Activated T-cell treated with anti-CD3 and anti-CD28 coated beads, Interleukin-2, amount 50 U/mL, for 72 hours (primary cell): ENCODE measurements around the gene PANX3. TPM values are rescaled to one million over a fixed set of nuclear protein-coding genes. Genes with fewer than 3 reads are reported as not detected.

Source experiments
- ATAC-seq, 2 donors: fragments of 150-1000 bp; cut with Tn5 transposase; replicated peaks in 1 of 2; 2 replicates each; pipeline ENCODE4 v1.10.0; 2021; ENCODE audit warnings: moderate library complexity in 2 of 2, mild to moderate bottlenecking in 1 of 2
- DNase-seq, 2 donors: peaks; one replicate each; pipeline ENCODE4 v3.0.0; 2021 to 2022; ENCODE audit warnings: mixed read lengths in 1 of 2
- H3K27ac Mint-ChIP-seq: one replicate; pipeline ENCODE4 v1.8.0; 2022; ENCODE audit warnings: mild to moderate bottlenecking, moderate library complexity, mixed read lengths
- H3K27me3 Mint-ChIP-seq: one replicate; pipeline ENCODE4 v1.8.0; 2022; ENCODE audit warnings: low read depth, mixed read lengths
- H3K36me3 Mint-ChIP-seq, 2 donors: one replicate each; pipeline ENCODE4 v1.8.0; 2022; ENCODE audit warnings: mixed read lengths in 2 of 2, mild to moderate bottlenecking in 1 of 2; ENCODE audit not compliant: insufficient read depth in 2 of 2
- H3K4me1 Mint-ChIP-seq: one replicate; pipeline ENCODE4 v1.8.0; 2022; ENCODE audit warnings: low read depth, mixed read lengths
- H3K4me3 Mint-ChIP-seq, 2 donors: one replicate each; pipeline ENCODE4 v1.8.0; 2022; ENCODE audit warnings: mild to moderate bottlenecking in 2 of 2, mixed read lengths in 2 of 2, moderate library complexity in 2 of 2
- H3K9me3 Mint-ChIP-seq, 2 donors: one replicate each; pipeline ENCODE4 v1.8.0; 2022; ENCODE audit warnings: mixed read lengths in 2 of 2
- total RNA-seq, 2 donors: library from RNA; stranded (reverse); gene quantifications; one replicate each; pipeline ENCODE4 v1.2.3, GENCODE V29; 2022

The PANX3 gene
- total RNA-seq, 2 donors from 2014 or later = not detected

DNA sequence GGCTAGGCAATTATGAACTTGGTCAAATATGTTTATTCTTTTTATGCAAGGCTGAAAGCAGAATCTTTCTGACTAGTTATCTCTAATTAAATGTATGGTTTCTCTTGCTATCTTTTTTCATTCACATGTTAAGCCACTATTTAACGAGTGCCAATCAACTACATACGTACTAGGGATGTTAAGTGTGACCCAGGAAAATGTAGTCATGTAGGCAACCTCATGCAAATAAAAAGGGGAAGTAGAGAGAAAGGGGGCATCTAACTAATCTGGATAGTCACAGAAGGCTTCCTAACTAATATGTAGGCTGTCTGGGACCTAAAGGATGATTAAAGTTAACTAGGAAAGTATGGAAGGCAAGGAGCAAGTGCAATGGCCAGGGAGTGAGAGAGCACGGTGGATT is 34.9 kb downstream of the PANX3 start:
- H3K9me3 Mint-ChIP-seq = no peaks in the 10 kb centered on the region
- DNase-seq = no peak
- no peak overlapping the region for H3K4me3 Mint-ChIP-seq
- no peaks in the 10 kb centered on the region for H3K36me3 Mint-ChIP-seq
- H3K4me1 Mint-ChIP-seq = no peaks in the 10 kb centered on the region
- no peaks in the 10 kb centered on the region for H3K27me3 Mint-ChIP-seq
- H3K27ac Mint-ChIP-seq = no peak overlapping the region
- no peak for ATAC-seq

DNA sequence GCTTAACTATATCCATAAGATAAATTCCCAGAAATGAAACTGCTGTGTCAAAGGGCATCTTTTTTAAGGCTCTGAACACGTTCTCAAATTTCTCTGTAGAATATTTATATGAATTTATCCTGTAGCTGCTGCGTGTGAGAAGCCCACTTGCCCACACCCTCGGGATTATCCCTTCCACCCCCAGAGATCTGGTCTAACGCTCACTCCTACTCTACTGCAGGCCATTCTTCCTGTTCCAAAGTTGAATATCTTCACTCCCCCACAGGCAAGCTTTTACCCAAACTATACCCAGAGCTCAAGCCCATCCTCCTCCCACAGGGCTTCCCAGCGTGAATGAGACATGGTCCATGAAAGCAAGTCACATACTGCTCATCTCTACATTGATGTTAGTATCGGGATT is 37.4 kb downstream of the PANX3 start:
- H3K4me1 Mint-ChIP-seq = no peaks in the 10 kb centered on the region
- H3K36me3 Mint-ChIP-seq = peaks cover 0 to 2% of the 10 kb centered on the region in 2 donors
- no peak for ATAC-seq
- no peaks in the 10 kb centered on the region for H3K9me3 Mint-ChIP-seq
- no peak overlapping the region for H3K27ac Mint-ChIP-seq
- DNase-seq = no peak
- no peaks in the 10 kb centered on the region for H3K27me3 Mint-ChIP-seq
- H3K4me3 Mint-ChIP-seq = no peak overlapping the region

GRCh38 chr11:124656774-124657630 is 45.8 kb downstream of the PANX3 start:
- ATAC-seq = no peak
- H3K4me3 Mint-ChIP-seq = no peak overlapping the region

GRCh38 chr11:124657904-124658303 is 46.7 kb downstream of the PANX3 start:
- no peak for DNase-seq
- H3K27ac Mint-ChIP-seq = no peak overlapping the region
- no peaks in the 10 kb centered on the region for H3K27me3 Mint-ChIP-seq
- no peaks in the 10 kb centered on the region for H3K9me3 Mint-ChIP-seq
- H3K36me3 Mint-ChIP-seq = peaks cover 0 to 2% of the 10 kb centered on the region in 2 donors
- ATAC-seq = no peak
- H3K4me3 Mint-ChIP-seq = no peak overlapping the region
- no peaks in the 10 kb centered on the region for H3K4me1 Mint-ChIP-seq

More at GRCh38 chr11:124656774-124657630, 45.8 kb downstream of the PANX3 start:
- DNase-seq = no peak
- Mint-ChIP-seq H3K36me3 (peaks cover 0 to 2% of the 10 kb centered on the region in 2 donors), H3K27ac (no peak overlapping the region), H3K27me3 (no peaks in the 10 kb centered on the region), H3K4me1 (no peaks in the 10 kb centered on the region), H3K9me3 (no peaks in the 10 kb centered on the region)

DNA sequence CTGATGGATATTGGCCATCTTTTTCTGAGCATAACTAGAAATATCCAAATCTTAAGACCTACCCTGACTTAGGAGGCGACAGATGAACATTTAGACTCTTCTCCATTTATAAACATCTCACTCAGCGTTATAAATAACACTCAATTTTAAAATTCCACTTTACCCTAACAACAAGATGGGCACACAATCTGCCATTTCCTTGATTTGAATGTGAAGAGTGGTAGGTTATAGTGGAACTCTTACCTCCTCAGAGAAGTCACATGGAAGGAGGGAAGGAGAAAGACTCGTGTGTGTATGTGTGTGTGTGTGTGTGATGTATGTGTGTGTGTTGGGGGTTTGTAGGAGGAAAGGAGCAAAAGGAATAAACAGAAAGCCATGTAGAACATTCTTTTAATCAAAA is 47.3 kb downstream of the PANX3 start:
- ATAC-seq (no peak), DNase-seq (no peak)
- Mint-ChIP-seq H3K4me1 (no peaks in the 10 kb centered on the region), H3K9me3 (no peaks in the 10 kb centered on the region), H3K27me3 (no peaks in the 10 kb centered on the region), H3K27ac (no peak overlapping the region), H3K4me3 (no peak overlapping the region), H3K36me3 (no peaks in the 10 kb centered on the region)

DNA sequence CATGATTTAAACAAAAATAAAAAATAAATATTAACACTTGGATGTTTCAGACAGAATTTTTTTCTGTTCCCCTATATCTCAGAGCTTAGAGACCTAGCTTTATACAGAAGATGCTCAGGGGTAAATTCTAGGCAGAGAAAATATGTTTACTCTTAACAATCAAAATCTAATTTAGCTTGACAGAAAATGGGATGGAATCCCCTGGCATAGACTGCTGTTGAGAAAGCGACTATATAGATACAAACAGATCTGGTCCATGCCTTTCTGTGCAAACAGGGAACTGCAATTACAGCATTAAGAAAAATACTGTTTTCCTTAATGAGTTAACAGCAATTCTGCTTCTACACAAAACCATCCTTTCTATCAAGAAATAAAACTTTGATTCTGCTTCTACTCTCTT is 47.8 kb downstream of the PANX3 start:
- no peak overlapping the region for H3K27ac Mint-ChIP-seq
- no peak overlapping the region for H3K4me3 Mint-ChIP-seq
- no peaks in the 10 kb centered on the region for H3K27me3 Mint-ChIP-seq
- H3K36me3 Mint-ChIP-seq = no peaks in the 10 kb centered on the region
- no peaks in the 10 kb centered on the region for H3K4me1 Mint-ChIP-seq
- no peak for ATAC-seq
- no peak for DNase-seq
- H3K9me3 Mint-ChIP-seq = no peaks in the 10 kb centered on the region

GRCh38 chr11:124661553-124661952 is 50.3 kb downstream of the PANX3 start:
- Mint-ChIP-seq H3K9me3 (no peaks in the 10 kb centered on the region), H3K4me1 (no peaks in the 10 kb centered on the region), H3K4me3 (no peak overlapping the region), H3K27ac (no peak overlapping the region), H3K27me3 (no peaks in the 10 kb centered on the region), H3K36me3 (no peaks in the 10 kb centered on the region)
- DNase-seq (no peak), ATAC-seq (no peak)

- no peaks in the 10 kb centered on the region for H3K27me3 Mint-ChIP-seq
- ATAC-seq = no peak
These were observed 50.9 kb downstream of the PANX3 start for GRCh38 chr11:124662106-124662505.

DNA sequence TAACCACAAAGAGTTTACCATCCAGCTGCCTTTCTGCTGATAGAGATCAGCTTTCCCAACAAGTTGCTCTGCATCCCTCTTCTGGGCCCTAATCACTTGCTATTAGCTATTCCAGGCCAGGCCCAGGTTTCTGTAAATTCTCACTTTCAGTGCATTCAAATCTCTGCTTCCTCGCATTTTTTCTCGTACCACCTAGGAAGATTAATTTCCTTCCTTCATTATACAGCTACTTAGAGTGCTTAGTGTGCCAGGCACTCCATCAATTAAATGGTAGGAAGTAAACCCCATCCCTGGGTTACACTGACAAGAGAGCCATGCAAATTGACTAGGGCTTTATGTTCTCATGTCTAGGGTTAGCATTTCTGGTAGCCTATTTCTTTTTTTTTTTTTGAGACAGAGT is 52.6 kb downstream of the PANX3 start:
- H3K4me1 Mint-ChIP-seq = no peaks in the 10 kb centered on the region
- H3K36me3 Mint-ChIP-seq = no peaks in the 10 kb centered on the region
- H3K4me3 Mint-ChIP-seq = no peak overlapping the region
- no peak overlapping the region for H3K27ac Mint-ChIP-seq
- ATAC-seq = no peak
- H3K27me3 Mint-ChIP-seq = no peaks in the 10 kb centered on the region
- H3K9me3 Mint-ChIP-seq = no peaks in the 10 kb centered on the region
- no peak for DNase-seq

More at GRCh38 chr11:124662106-124662505, 50.9 kb downstream of the PANX3 start:
- H3K4me3 Mint-ChIP-seq = no peak overlapping the region
- H3K4me1 Mint-ChIP-seq = no peaks in the 10 kb centered on the region
- no peak for DNase-seq
- no peaks in the 10 kb centered on the region for H3K36me3 Mint-ChIP-seq
- H3K27ac Mint-ChIP-seq = no peak overlapping the region
- no peaks in the 10 kb centered on the region for H3K9me3 Mint-ChIP-seq

- Mint-ChIP-seq H3K9me3 (peaks cover 0 to 1% of the 10 kb centered on the region in 2 donors), H3K4me3 (no peak overlapping the region), H3K27me3 (no peaks in the 10 kb centered on the region), H3K4me1 (peaks cover 15% of the 10 kb centered on the region), H3K27ac (no peak overlapping the region), H3K36me3 (peaks cover 0 to 3% of the 10 kb centered on the region in 2 donors)
- ATAC-seq (no peak), DNase-seq (no peak)
These were observed 56.4 kb downstream of the PANX3 start for GRCh38 chr11:124667601-124668000.

DNA sequence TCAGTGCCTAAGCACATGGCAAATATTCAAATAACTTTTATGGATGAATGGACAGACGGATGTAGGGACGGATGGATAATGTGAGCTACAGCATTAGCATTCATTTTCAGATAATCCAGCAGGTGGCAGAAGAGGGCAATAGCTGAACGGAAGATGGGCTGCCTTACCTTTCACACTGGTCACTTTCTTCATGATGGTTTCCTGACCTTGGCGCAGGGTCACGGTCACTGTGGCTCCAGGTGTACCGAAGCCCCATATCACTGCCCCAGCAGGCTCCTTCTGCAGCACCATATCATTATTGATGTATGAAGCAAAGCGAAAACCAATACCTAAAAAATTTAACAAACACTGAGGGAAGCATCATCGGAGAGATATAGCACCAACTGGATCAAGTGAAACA is 58.0 kb downstream of the PANX3 start:
- Mint-ChIP-seq H3K27me3 (no peaks in the 10 kb centered on the region), H3K4me3 (no peak overlapping the region), H3K9me3 (peaks cover 0 to 1% of the 10 kb centered on the region in 2 donors), H3K27ac (no peak overlapping the region), H3K4me1 (peaks cover 26% of the 10 kb centered on the region), H3K36me3 (peaks cover 0 to 3% of the 10 kb centered on the region in 2 donors)
- ATAC-seq (no peak), DNase-seq (peak; percentile 49 to 52)
